NCI-H510A (cell line): ENCODE measurements around the gene ESR2.
"Not testable (repeated sequence)": the region's sequence is repeated elsewhere in the genome, so short reads cannot be mapped to it uniquely, and the experiment has no call there.

Experiments
- DNase-seq: peaks from one replicate; lab custom pipeline; 2025; lab: John Stamatoyannopoulos, UW

The ESR2 gene

DNA sequence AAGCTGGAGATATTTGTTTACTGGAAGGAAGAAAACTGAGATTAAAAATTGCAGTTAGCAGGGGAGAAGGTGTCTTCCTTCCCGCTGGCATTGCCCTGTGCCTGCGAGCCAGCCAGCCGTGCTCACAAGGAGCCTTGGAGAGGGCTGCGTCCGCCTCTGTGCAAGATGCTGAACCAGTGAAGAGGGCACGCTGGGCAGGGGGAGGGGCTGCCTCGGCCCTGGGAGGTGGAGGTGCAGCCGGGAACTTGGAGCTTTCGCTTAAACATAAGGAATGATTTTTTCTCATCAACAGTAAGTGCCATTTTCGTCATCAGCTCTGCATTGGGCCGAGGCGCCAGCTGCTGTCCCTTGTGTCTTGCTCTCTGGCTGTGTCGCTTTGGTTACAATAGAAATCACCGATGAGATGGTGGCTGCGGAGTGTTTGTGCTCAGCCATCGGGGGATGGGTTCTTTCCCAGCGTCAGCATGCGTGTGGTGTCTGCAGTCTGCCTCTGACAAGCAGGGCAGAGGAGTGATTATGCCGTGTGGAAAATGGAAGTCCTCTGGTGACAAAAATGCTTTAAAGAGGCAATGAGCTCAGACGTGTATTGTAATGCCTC is 97.3 kb downstream of the ESR2 start:
- DNase-seq = peak; percentile 36

DNA sequence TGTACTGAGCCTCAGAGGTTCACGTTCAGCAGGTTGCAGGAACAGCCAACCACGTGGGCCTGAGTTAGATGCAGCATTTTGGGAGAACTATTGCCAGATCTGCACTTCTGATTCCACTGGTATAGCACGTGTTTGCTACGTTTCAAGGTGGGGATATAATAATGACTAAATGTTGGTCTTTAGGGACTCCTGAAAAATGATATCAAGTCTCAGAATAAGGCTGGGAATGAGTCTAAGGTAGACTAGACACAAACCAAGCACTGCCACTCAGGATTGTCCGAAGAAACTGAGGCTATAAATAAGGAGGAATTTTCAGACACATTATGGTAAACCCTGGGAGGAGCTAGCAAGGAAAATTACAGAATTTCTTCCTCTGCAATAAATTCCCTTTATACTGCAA is 98.1 kb downstream of the ESR2 start:
- no peak for DNase-seq

DNA sequence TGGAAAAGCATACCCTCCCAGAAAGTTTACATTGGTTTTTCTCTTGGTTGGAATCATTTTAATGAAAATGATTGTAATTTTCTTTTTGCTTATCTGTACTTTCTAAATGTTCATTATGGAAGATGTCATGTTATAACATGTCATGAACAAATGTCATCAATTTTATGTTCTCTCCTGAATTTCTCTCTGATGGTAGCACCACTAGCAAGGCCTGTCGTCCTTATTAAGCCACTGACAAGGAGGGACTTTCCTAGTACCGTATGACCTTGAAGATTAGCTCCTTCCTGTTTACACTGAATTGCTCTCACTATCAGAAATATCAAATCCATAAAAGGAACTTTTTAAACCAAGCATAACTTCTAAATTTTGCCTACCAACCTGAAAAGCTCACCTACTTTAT is 99.0 kb downstream of the ESR2 start:
- no peak for DNase-seq

DNA sequence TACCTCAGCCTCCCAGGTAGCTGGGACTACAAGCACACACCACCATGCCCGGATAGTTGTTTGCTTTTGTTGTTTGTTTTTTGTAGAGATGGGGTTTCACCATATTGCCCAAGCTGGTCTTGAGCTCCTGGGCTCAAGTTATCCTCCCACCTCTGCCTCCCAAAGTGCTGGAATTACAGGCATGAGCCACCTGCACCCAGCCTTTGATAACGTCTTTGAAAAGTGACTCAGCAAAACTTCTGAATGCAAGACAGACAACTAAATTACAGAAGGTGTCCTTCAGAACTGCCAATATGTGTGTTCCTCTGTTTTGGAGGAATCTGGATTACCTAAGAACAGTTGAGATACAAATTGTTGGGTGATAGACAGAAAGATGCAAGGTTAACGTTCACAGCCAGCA is 99.8 kb downstream of the ESR2 start:
- DNase-seq = no peak

DNA sequence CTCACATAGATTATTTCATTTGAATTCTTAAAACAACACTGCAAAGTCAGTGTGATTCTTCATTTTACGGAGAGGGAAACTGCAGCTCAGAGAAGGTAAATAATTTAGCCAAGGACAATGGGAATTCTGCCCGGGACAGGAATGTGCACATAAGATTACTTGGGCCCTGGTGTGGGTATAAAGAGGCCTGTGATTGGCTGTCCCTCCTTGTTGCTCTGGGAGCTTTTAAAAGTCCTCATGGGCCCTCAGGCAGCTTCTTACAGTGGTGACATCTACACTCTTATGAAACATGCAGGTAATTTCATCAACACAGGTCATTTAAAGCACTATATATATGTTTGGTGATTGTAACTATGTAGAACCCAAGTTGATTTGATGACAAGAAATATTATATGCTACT is 100.3 kb downstream of the ESR2 start:
- no peak for DNase-seq

DNA sequence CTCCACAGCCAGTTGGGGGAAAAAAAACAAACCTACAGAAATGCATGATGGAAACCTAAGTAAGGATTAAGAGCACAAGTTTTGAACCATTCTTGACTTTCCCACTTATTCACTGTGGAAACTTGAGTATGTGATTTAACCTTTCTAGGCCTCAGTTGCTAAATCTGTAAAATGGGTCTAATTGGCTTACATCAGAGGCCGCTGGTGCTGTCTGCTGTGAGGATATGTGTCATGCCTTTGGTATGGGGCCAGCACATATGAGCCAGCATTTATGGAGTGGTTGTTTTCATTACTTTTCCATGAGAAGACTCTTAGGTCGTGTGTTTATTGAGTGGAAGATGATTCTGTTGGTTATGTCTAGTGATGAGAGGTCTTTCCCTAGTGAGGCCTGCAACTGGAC is 102.4 kb downstream of the ESR2 start:
- no peak for DNase-seq

DNA sequence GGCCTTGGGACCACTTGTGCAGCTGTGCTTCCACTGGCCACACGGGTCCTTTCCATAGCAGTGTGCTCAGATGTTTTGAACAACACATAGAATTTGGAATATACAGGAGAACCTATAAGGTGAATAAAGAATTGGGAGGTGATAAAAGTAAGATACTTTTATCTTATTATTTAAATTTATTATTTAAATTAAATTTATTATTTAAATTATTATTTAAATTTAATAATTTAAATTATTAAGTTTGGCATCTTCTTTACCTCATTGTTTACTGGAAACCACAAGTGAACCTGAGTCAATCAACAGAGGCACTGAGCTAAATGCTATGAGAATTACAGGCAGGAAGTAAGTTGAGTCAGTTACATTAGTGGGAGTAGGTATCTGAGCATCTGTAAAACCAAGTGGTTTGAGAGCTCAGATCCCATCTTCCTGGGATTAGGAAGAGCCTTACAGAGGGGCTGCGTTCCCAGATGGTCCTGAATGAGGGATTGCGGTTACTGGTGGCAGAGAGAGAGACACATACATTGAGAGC is 103.1 kb downstream of the ESR2 start:
- DNase-seq = no peak

DNA sequence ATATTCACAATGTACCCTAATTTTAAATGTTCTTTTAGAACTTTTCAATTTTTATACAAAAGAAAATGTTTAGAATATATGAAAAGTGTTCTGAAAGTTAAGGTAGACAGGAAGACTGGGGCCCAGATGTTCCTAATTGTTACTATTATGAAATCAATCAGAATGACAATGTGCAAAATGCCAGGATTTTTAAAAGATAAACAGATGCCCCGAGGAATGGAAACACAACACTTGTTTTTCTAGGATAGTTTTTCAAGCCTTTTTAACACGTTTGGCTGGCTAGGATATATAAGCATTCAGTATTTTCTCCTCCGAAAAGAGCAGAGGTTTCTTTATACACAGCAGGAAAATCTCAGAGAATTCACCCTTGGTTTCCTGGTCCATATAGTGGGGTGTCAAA is 106.8 kb downstream of the ESR2 start:
- no peak for DNase-seq

DNA sequence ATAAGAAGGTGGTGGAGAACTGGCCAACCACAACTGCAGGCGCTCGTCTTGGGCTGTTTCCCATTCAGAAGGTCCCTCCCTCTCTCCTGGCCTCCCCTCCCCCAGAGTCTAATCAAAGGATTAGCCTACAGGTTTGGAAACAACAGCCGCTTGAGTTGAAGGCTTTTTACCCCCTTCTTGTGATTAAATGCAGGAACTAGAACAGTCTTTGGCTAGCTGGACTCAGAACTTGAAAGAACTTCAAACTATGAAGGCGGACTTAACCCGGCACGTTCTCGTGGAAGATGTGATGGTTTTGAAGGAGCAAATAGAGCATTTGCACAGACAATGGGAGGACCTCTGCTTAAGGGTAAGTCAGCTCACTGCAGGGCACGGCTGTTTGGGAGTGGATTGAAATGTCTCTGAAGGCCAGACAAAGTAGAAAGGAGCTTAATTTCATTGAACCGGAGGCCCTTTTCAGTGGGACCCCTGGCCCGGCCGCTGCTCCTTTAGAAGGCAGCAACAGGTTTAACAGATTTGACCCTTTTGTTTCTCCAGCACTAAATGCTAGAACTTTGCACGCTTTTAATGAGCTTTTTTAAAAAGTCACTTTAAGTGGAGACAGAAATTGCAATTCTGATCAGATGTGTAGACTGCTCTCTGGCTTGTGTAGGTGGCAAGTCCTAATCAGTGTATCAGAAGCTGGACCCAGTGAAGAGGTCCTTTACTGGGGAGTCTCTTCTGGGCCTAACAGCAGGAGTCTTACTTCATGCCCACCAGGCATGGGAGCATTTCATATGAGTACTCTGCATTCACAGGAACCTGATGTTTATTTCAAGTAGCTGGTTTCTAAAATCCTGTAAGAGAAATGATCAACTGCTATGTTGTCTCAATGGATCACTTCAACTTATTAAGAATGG is 107.7 kb downstream of the ESR2 start:
- no peak for DNase-seq

DNA sequence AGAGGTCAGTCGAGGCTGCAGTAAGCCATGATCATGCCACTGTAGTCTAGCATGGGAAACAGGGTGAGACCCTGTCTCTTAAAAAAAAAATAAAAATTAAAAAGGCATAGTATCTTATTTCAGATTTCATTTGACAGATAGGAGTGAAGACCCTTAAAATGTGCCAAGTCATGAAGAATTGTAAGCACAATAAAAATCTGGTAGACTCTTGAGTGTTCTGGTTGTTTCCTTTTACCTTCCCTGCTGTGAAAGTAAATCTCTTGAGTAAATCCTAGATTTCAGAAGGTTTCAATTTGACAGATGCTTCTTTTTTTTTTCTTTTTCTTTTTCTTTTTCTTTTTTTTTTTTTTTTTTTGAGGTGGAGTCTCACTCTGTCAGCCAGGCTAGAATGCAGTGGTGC is 109.0 kb downstream of the ESR2 start:
- no peak for DNase-seq

DNA sequence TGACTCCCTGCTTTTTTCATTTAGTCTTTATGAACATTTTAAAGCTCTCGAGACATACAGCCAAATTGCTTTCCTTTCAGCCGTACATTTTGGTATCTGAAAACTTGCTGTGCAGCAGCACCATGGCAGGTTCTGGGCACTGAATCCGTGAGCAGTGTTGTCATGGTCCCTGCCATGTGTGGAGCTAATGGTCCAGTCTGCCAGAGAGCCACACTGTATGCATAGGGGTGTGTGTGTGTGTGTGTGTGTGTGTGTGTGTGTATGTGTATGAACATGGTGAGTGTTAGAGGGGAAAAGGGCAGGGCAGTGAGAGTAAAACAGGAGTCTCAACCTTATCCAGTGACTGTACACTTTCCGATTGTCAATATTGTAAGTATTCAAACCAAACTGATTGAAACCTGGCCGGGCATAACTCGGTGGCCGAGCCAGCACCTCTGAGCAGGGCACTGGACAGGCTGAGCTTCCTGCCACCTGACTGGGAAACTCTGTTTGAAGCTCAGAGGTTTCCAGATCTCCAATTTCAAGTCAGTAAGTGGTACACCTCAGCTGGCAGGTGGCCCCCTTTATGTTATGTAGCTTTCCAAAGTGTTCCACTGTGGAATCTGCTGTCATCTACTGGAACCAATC is 110.0 kb downstream of the ESR2 start:
- DNase-seq = no peak

DNA sequence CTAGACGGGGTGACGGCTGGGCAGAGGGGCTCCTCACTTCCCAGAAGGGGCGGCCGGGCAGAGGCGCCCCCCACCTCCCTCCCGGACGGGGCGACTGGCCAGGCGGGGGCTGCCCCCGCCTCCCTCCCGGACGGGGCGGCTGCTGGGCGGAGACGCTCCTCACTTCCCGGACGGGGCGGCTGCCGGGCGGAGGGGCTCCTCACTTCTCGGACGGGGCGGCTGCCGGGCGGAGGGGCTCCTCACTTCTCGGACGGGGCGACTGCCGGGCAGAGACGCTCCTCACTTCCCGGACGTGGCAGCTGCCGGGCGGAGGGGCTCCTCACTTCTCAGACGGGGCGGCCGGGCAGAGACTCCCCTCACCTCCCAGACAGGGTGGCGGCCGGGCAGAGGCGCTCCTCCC is 111.3 kb downstream of the ESR2 start:
- DNase-seq = not testable (repeated sequence)

DNA sequence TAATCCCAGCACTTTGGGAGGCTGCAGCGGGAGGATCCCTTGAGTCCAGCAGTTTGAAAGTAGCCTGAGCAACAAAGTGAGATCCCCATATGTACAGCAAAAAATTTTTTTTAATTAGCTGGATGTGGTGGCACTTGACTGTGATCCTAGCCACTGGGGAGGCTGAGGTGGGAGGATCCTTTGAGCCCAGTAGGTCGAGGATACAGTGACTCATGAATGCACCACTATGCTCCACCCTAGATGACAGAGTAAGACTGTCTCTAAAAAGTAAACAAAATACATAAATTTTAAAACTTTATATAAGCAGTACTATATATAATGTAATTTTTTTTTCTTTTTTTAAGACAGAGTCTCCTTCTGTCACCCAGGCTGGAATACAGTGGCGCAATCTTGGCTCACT is 115.4 kb downstream of the ESR2 start:
- DNase-seq = no peak

DNA sequence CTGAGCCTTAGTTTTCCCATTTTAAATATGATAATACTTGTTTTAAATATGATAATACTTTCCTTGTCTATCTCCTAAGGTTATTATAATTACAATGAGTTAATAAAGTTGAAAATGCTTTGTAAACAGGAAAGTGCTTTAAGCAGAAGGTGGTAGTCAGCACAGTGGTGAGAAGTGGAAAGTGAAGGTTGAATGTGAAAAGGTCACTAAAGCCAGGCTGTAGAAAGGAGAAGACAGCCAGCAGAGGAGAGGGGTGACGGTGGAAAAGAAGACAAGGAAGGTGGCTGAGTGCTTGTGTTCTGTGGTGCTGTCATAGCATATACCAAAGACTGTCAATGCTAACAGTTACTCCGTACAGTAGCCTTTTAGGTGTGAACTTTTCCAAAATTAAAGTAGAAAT is 117.8 kb downstream of the ESR2 start:
- no peak for DNase-seq

DNA sequence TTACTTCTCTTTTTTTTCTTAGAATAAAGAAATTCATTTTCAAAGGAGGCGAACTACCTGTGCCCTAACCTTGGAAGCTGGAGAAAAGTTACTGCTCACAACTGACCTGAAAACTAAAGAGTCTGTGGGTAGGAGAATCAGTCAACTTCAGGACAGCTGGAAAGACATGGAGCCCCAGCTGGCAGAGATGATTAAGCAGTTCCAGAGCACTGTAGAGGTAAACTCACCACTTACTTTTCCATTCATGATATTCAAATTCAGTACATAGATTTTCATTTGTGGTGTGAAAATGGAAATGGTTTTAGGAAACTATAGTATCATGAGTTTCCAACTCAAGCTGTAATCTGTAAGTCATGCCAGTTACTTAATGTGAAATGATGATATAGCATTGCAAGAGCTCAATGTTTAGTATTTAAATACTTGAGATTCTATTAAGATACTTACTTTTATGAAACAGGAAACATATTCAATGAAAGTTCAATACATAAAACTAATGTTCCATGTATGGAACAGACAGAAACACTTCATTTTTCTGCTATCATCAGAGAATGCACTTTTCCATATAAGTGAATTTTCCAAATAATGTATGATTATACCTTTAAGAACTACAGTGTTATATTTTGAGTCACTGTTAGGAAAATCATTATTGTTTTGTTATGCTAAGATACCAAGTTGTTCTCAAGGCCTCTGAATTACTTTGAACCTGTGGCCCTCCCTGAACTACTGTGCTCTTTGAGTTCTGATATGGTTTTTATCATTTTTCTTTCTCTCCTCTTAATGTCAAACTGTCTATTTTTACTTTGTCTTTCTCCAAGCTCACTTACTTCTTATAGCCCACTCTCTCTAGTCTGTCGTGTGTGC is 119.0 kb downstream of the ESR2 start:
- DNase-seq = no peak

DNA sequence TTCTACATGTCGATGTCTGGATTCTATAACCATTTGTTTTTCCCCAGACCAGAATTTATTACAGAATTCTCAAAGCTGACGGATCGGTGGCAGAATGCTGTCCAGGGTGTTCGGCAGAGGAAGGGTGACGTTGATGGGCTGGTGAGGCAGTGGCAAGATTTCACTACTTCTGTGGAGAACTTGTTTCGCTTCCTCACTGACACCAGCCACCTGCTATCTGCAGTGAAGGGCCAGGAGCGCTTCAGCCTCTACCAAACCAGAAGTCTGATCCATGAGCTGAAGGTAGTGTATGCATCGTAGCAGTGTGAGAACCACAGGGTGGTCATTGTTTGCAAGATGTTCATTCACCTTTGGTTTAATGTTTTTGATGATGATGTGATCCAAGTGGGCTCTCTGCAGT is 124.0 kb downstream of the ESR2 start:
- no peak for DNase-seq

DNA sequence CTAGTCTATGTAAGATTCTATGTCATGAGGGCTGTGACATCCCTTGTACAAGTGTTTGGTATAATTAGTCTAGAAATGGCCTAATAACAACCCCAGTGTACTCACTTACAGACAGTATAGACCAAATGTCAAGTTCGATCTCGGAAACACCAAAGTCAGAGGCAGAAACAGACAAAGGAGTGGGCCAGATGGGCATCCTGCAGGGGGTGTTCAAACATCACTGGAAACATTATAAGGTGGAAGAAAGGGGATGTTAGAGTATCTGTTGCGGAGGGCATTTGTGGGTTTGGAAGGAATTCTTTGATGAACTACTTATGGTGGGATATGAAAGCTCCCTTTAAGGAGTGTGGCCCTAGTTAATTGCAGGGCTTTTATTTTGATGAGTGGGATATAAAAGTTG is 134.6 kb downstream of the ESR2 start:
- DNase-seq = no peak

DNA sequence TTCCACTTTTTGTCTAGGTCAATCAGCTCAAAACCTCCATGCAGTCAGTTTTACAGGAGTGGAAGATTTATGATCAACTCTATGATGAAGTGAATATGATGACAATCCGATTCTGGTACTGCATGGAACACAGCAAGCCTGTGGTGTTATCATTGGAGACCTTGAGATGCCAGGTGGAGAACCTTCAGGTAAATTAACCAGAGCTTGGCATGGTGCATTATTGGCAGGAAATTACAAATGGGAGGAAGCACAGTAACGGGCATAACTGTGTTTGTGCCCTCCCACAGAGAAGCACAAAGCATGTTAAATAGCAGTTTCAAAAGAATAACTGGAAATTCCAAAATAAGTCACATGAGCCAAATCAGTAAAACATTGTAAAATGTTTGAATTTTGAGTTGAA is 135.6 kb downstream of the ESR2 start:
- no peak for DNase-seq

DNA sequence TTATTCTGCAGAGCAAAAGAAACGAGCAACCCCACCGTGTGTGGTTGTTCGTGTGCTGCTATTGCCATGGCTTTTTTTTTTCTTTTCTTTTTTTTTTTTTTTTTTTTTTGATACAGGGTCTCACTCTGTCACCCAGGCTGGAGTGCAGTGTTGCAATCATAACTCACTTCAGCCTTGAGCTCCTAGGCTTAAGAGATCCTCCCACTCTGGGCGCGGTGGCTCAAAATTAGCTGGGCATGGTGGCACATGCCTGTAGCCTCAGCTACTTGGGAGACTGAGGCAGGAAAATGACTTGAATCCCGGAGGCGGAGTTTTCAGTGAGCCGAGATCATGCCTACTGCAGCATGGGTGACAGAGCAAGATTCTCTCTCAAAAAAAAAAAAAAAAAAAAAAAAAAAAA is 144.2 kb downstream of the ESR2 start:
- DNase-seq = no peak

DNA sequence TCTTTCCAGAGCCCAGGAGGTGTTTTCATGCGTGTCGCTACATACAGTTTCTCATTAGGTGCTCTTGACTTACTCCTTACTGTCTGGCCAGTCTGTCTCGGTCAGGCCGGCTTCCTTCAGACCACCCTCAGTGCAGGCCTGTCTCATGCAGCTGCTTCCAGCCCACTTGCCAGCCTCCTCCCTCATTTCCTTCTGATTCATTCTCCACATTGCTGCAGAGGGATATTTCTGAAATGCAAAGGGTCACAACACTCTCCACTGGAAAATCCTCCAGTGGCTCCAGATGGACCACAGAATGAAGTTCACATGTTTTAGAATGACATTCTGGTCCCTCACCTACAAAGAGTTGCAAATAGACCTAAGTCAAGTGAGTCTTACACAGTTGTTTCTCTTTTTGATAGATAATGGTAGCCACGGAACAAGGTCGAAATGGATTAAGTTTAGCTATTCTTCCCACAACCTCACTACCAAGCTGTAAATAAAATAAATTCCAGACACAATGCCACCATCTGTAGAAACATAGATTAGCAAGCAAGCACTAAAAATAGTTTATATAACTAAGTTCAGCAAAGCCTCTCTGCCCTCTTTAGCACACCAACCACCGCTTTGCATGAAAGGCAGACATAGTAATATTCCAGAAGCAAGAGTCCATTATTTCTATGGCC is 146.9 kb downstream of the ESR2 start:
- no peak for DNase-seq

DNA sequence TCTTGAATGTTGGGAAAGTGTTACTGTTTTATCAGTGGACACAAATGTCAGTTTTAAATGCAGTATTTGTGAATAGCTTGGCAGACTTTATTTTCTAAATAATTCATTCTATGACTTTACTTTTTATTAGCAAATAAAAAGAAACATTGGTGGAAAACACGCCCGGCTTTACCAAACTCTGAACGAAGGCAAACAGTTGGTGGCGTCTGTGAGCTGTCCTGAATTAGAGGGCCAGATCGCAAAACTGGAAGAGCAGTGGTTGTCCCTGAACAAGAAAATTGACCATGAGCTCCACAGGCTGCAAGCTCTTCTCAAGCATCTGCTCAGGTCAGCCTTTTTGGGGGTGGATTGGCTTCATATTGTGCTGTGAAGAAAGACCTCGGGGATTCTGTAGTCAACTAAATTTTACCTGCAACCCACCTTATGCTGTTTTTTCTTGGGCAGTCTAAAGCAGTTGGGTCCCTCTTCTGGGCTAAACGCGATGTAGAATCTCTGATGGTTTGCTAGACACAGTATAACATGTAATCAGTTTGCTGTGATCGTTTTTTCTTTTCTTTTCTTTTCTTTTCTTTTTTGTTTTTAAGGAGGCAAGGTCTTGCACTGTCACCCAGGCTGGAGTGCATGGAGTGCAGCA is 156.4 kb downstream of the ESR2 start:
- no peak for DNase-seq
